GM12864 (cell line): ENCODE data around the gene CDYL.

Experiments used
- DNase-seq: peaks from one replicate; pipeline ENCODE4 v3.0.0-alpha.2; 2011; ENCODE audit warnings: low read depth
- H3K4me3 ChIP-seq: 2 replicates; pipeline ENCODE4 v1.5.1; 2011; ENCODE audit warnings: mild to moderate bottlenecking, low read depth, low read length, control low read depth
- CTCF ChIP-seq: IDR thresholded peaks from 2 replicates; pipeline ENCODE4 v1.5.1; 2011; ENCODE audit warnings: low read depth, mild to moderate bottlenecking, moderate library complexity, low read length, control low read depth, inconsistent platforms; ENCODE audit errors: missing control alignments

CDYL gene

GRCh38 chr6:4732691-4733315 is 43.4 kb upstream of the CDYL start:
- no peak for DNase-seq
- no peak for TF ChIP-seq CTCF
- no peak overlapping the region for H3K4me3 ChIP-seq

GRCh38 chr6:4736371-4736873 is 39.8 kb upstream of the CDYL start:
- no peak overlapping the region for H3K4me3 ChIP-seq
- DNase-seq, result no peak
- TF ChIP-seq CTCF, result no peak

- no peak overlapping the region for H3K4me3 ChIP-seq
- no peak for TF ChIP-seq CTCF
- DNase-seq, result no peak
Measured at GRCh38 chr6:4740032-4740431, 36.2 kb upstream of the CDYL start.

- no peak for TF ChIP-seq CTCF
- no peak for DNase-seq
- H3K4me3 ChIP-seq, result no peak overlapping the region
Measured at GRCh38 chr6:4743062-4743461, 33.1 kb upstream of the CDYL start.

GRCh38 chr6:4743926-4744325 is 32.3 kb upstream of the CDYL start:
- no peak overlapping the region for H3K4me3 ChIP-seq
- no peak for TF ChIP-seq CTCF
- no peak for DNase-seq

- DNase-seq, result no peak
- TF ChIP-seq CTCF, result no peak
- no peak overlapping the region for H3K4me3 ChIP-seq
Measured at GRCh38 chr6:4747588-4747987, 28.6 kb upstream of the CDYL start.

GRCh38 chr6:4751823-4752464 is 24.3 kb upstream of the CDYL start:
- no peak overlapping the region for H3K4me3 ChIP-seq
- no peak for DNase-seq
- TF ChIP-seq CTCF, result no peak
